Measurements from ENCODE around the gene TXLNG.

TXLNG gene

GRCh38 chrX:16862829-16863228, 76.6 kb downstream of the TXLNG start:
- in situ Hi-C loops (cut with HindIII; ENCODE audit: low pct_ligation_motif_present, low pct_unique_long_range_greater_than_20kb, low sequenced_read_pairs): no loop called here
- no peak for DNase-seq

DNA sequence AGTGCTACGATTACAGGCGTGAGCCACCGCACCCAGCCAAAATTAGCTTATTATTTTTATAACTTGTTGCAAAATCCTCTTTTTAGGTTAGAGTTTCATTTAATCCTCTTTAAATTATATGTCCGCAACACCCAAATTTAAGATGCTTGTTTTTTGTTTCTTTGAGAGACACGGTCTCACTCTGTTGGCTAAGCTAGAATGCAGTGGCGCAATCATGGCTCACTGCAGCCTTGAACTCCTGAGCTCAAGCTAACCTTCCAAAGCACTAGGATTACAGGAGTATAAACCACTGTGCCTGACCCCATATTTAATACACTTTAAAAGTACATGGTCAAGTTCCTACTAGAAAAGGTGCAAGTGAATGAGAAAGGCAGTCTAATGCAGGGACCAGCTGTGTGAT, 81.7 kb downstream of the TXLNG start:
- in situ Hi-C loops (cut with HindIII; ENCODE audit: low pct_ligation_motif_present, low pct_unique_long_range_greater_than_20kb, low sequenced_read_pairs): no loop called here
- no peak for DNase-seq

- DNase-seq: peak; percentile 1
- in situ Hi-C loops (cut with HindIII; ENCODE audit: low pct_ligation_motif_present, low pct_unique_long_range_greater_than_20kb, low sequenced_read_pairs): no loop called here
These were observed 82.7 kb downstream of the TXLNG start for GRCh38 chrX:16868920-16869319.

- in situ Hi-C loops (cut with HindIII; ENCODE audit: low pct_ligation_motif_present, low pct_unique_long_range_greater_than_20kb, low sequenced_read_pairs): no loop called here
- DNase-seq: peak; percentile 37
These were observed 83.3 kb downstream of the TXLNG start for GRCh38 chrX:16869393-16870094.

DNA sequence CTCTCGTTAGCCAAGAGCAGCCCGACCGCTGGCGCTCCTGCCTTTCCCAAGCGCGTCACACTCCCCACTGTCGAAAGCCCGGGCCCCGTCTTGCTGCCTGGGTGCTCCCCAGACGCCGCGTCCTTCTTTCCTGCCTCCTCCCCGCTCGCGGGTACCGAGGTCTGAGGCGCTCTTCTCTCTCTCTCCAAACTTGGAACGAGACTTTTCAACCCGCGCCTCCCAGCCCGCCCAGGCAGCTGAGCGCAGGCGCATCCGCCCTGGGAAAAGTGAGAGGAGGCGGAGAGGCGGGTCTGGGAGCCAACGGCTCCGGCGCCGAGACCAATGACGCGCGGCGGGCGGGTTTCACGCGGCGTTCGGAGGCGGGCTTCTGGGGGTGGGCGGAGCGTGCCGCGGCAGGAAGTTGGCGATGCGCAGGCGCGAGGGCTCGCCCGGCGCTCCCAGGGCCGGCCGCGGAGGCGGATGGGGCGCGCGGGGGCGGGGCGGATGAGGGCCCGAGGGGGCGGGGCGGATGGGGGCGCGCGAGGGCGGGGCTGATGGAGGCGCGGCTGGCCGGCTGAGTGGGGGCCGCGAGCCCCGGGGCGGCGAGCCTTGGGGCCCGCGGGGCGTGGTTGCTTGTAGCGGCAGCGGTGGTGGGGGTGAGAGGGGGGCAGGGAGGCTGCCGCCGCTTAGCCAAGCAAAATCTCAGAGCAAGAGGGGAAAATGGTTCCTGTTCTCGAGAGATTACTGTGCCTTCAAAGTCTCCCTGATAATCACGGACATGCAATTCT, 84.0 kb downstream of the TXLNG start, which contains the start of gene RBBP7:
TSS of gene RBBP7 (minus strand) at position 268 of the 767 bp plus-strand sequence. CDS start 309 bp downstream, outside the sequence.
- DNase-seq: peak; percentile 80
- in situ Hi-C loops (cut with HindIII; ENCODE audit: low pct_ligation_motif_present, low pct_unique_long_range_greater_than_20kb, low sequenced_read_pairs): no loop called here

GRCh38 chrX:16870862-16871815, 84.9 kb downstream of the TXLNG start:
- no peak for DNase-seq
- in situ Hi-C loops (cut with HindIII; ENCODE audit: low pct_ligation_motif_present, low pct_unique_long_range_greater_than_20kb, low sequenced_read_pairs): no loop called here

- no peak for DNase-seq
- in situ Hi-C loops (cut with HindIII; ENCODE audit: low pct_ligation_motif_present, low pct_unique_long_range_greater_than_20kb, low sequenced_read_pairs): no loop called here
These were observed 86.8 kb downstream of the TXLNG start for GRCh38 chrX:16873106-16873505.

GRCh38 chrX:16874458-16875095, 88.3 kb downstream of the TXLNG start:
- in situ Hi-C loops (cut with HindIII; ENCODE audit: low pct_ligation_motif_present, low pct_unique_long_range_greater_than_20kb, low sequenced_read_pairs): no loop called here

GRCh38 chrX:16876696-16877095, 90.4 kb downstream of the TXLNG start:
- in situ Hi-C loops (cut with HindIII; ENCODE audit: low pct_ligation_motif_present, low pct_unique_long_range_greater_than_20kb, low sequenced_read_pairs): no loop called here
- no peak for DNase-seq

More at GRCh38 chrX:16874458-16875095, 88.3 kb downstream of the TXLNG start:
- no peak for DNase-seq

DNA sequence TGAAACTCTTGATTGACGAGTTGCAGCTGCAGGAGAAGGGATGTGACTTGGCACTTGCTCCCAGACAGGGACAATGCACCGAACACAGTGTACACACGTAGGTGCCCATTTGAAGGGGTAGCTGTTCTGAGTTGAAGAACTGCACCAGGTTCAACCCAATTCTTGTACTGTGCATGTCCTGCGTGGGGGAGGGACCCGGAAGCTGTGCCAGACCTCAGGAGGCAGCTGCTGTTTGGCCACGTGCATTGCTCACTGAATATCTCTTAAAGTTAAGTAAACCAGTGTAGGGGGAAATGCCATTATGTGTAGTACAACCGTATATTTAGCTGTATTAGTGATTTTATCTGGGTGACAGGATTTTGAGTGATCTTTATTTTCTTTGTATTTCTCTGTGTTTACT, 95.9 kb downstream of the TXLNG start:
- DNase-seq: peak; percentile 1
- in situ Hi-C loops (cut with HindIII; ENCODE audit: low pct_ligation_motif_present, low pct_unique_long_range_greater_than_20kb, low sequenced_read_pairs): no loop called here

DNA sequence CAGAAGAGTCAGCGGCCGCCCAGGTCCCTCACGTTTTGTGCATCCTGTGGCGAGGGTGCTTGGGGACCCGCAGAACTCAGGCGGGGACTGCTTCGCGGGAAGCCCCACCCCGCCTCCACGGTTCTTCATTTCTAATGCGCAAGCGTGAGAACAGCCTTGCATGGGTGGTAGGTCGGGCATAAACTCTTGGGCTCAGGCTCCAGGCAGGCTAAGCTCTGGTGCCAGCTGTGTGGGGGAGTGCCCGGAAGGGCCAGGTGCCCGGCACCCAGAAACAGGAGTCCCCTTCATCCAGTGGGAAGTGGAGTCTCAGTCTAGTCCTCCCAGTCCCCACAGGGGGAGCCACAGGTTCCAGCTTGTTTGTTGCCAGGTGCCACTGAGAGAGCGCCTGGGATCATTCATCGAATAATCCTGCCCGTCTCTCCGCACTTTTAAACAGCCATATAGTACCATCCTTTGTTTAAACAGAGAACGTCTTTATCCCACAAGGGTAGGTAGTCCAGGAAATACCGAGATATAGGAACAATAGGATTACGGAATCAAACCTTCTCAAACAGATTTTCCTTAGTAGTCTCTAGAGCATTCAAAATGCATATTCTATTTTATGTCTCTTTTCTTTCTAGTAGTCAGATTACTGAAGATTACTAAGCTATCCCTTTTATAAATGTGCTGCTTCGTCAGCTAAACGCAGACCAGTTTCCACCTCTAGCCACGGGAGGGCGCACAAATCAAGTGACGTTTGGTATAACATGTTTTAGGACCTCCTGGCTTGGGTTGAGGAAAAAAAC, 96.6 kb downstream of the TXLNG start:
- in situ Hi-C loops (cut with HindIII; ENCODE audit: low pct_ligation_motif_present, low pct_unique_long_range_greater_than_20kb, low sequenced_read_pairs): no loop called here
- peak; percentile 59 for DNase-seq

- in situ Hi-C loops (cut with HindIII; ENCODE audit: low pct_ligation_motif_present, low pct_unique_long_range_greater_than_20kb, low sequenced_read_pairs): no loop called here
- no peak for DNase-seq
These were observed 97.2 kb downstream of the TXLNG start for GRCh38 chrX:16883487-16883804.

GRCh38 chrX:16885628-16886027, 99.4 kb downstream of the TXLNG start:
- no peak for DNase-seq
- in situ Hi-C loops (cut with HindIII; ENCODE audit: low pct_ligation_motif_present, low pct_unique_long_range_greater_than_20kb, low sequenced_read_pairs): no loop called here

DNA sequence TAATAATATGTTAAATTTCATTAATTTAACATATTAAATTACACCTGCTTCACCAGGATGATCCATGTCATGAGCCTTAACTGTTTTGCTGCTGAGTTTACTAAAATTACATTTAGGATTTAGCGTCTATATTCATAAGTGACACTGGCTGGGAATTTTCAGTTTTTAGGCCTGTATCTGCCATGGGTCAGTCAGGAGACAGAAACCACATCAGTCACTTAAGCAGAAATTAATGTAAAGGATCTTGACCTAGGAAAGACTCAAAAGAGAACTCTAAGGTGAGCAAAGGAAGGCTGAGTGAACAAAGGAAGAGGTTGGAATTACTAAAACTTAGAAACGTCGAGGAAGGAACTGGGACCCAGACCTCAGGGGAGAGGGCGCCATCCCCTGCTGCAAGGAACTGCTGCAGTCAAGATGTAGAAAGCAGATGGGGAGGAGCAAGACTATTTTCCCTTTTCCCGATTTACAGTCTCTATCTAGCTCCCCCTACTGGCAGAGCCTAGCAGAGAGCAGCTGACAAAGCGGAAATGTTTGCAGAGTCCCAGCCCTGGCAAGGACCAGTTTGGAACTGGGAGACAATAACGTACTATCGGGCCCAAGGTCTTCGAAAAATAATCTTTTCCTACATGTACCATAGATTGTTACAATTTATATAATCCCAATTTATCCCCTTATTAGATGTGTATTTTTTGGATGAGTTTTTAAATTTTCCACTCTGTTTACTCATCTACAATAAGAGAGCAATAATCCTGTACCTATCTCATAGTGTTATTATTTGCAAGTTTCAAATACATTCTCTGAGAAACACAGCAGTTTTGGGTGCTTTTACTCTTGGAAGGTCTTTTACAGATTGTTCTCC, 106.5 kb downstream of the TXLNG start:
- peak; percentile 77 for DNase-seq
- in situ Hi-C loops (cut with HindIII; ENCODE audit: low pct_ligation_motif_present, low pct_unique_long_range_greater_than_20kb, low sequenced_read_pairs): no loop called here

All from ACHN (cell line).